ENCODE measurements around the gene RITA1. TPM values are rescaled to one million over a fixed set of nuclear protein-coding genes. Genes with fewer than 3 reads are reported as not detected.
A peak's percentile ranks its signal among the peaks of the same experiment; 100 is the strongest.

The RITA1 gene
- total RNA-seq, 1 experiment from 2014 or later: 38.8 TPM

DNA sequence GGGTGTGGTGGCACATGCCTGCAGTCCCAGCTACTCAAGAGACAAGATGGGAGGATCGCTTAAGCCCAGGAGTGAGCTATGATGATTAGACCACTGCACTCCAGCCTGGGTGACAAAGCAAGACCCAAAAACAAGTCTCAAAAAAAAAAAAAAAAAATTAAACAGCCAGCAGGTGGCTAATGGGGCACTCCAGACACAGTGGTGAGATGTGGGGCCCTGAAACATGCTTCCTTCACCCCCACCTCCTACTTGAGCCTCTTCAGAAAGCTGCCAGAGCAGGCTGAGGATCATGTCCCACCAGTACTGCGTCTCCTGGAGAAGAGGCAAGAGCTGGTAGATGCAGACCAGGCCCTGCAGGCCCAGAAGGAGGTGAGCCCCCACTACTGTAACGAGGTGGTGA, 33.9 kb upstream of the RITA1 start:
- in situ Hi-C loops (cut with HindIII; ENCODE audit: low pct_unique_long_range_greater_than_20kb, low sequenced_read_pairs): no loop called here
- no peak for DNase-seq (ENCODE audit: low read depth, low spot score)

DNA sequence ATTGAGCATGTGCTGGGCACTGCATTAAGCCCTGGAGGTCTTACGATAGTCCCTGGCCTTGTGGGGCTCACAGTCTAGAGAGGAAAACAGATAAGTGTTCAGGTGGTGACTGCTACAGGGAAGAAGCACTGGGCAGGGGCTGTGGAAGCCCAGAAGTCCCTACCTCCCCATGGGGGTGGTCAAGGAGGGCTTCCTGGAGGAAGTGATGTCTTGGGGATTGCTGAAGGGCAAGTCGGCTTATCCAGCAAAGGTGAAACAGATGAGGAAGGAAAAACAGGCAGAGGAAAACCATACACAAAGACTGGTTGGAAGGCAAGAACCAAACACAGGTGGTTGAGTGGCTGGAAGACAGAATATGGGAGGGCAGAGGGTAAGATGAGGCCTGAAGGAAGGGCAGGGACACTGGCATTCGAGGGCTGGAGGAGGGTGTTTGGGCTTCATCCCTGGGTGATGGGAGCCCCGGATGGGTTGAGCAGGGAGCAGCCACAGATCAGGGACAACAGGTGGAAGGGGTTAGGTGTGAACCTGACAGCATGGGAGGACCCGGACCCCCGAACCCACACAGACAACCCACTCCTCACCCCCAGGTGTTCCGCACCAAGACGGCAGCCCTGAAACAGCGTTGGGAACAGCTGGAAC, 33.2 kb upstream of the RITA1 start:
- DNase-seq (ENCODE audit: low read depth, low spot score): no peak
- in situ Hi-C loops (cut with HindIII; ENCODE audit: low pct_unique_long_range_greater_than_20kb, low sequenced_read_pairs): no loop called here

DNA sequence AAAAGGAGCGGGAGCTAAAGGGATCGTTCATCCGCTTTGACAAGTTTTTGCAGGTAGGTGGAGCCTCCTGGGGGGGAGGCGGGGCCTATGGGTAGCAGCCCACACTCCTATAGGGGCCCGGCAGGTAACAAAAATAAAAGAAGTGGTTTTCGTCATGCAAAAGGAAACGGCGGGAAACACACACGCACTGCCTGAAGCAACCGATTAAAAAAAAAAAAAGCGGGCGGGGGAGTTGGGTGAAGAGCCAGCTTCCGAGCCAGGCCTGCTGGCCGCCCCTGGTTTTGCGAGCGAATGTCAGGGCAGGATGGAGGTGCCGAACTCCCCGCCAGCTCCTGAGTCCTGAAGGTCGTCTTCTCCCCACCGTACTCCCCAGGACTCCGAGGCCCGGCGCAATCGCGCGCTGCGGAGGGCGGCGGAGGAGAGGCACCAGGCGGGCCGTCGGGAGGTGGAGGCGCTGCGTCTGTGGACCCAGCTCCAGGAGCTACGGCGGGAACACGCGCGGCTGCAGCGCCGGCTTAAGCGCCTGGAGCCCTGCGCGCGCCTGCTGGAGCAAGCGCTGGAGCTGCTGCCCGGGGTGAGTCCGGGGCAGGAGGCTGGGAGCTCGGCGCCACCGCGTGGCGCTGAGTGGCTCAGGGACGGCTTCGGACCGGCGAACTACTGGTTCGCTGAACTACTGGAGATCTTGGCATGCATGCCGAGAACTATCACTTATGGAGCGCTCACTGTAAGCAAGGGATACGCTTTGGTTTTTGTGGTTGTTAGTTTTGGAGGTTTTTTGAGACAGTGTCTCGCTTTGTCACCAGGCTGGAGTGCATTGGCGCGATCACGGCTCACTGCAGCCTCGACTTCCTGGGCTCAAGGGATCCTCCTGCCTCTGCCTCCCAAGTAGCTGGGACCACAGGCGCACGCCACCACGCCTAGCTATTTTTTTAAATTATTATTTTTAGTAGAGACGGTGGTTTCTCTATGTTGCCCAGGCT, 32.4 kb upstream of the RITA1 start:
- peak; percentile 85 for DNase-seq (ENCODE audit: low read depth, low spot score)
- in situ Hi-C loops (cut with HindIII; ENCODE audit: low pct_unique_long_range_greater_than_20kb, low sequenced_read_pairs): no loop called here

DNA sequence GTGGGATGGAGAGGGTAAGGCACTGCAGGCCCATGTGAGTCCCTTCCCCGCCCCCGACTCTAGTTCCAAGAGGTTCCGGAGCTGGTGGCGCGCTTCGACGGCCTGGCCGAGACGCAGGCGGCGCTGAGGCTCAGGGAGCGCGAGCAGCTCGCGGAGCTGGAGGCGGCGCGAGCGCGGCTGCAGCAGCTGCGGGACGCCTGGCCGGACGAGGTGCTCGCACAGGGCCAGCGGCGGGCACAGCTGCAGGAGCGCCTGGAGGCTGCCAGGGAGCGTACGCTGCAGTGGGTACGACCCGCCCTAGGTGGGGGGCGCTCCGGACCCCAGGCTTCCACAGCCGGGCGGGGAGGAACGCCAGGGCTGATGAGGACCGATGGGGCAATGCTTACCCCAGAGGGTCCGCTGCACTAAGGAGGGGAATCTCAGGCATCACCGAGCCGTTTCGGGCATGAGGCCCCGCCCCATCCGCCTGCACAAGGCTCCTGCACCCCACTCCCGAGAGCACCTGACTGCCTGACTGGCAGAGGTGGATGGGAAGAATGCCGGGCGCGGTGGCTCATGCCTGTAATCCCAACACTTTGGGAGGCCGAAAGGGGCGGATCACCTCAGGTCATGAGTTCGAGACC, 31.1 kb upstream of the RITA1 start:
- no peak for DNase-seq (ENCODE audit: low read depth, low spot score)
- in situ Hi-C loops (cut with HindIII; ENCODE audit: low pct_unique_long_range_greater_than_20kb, low sequenced_read_pairs): no loop called here

DNA sequence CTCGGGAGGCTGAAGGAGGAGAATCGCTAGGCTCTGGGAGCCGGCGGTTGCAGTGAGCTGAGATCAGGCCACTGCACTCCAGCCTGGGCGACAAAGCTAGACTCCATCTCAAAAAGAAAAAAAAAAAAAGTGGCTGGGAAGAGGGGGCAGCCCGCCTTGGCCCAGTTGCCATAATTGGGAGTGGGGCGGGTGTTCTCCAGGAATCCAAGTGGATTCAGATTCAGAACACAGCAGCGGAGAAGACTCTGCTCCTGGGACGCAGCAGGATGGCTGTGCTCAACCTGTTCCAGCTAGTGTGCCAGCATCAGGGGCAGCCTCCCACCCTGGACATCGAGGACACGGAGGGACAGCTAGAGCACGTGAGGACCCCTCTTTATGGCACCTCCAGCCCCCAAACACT, 30.5 kb upstream of the RITA1 start:
- DNase-seq (ENCODE audit: low read depth, low spot score): no peak
- in situ Hi-C loops (cut with HindIII; ENCODE audit: low pct_unique_long_range_greater_than_20kb, low sequenced_read_pairs): no loop called here

DNA sequence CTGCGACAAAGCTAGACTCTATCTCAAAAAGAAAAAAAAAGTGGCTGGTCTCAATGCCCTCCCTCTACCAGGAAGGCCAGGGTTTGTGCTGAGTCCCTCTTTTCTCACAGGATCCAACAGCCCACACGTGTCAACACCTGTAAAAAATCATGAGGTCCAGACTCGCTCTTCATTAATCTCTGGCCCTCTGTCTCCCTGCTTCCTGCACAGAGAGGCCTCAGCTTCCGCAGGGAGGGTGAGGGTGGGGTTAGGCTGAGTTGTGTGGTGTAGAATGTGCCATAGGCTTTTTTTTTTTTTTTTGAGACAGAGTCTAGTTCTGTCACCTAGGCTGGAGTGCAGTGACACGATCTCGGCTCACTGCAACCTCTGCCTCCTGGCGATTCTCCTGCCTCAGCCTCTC, 29.9 kb upstream of the RITA1 start:
- no peak for DNase-seq (ENCODE audit: low read depth, low spot score)
- in situ Hi-C loops (cut with HindIII; ENCODE audit: low pct_unique_long_range_greater_than_20kb, low sequenced_read_pairs): no loop called here

DNA sequence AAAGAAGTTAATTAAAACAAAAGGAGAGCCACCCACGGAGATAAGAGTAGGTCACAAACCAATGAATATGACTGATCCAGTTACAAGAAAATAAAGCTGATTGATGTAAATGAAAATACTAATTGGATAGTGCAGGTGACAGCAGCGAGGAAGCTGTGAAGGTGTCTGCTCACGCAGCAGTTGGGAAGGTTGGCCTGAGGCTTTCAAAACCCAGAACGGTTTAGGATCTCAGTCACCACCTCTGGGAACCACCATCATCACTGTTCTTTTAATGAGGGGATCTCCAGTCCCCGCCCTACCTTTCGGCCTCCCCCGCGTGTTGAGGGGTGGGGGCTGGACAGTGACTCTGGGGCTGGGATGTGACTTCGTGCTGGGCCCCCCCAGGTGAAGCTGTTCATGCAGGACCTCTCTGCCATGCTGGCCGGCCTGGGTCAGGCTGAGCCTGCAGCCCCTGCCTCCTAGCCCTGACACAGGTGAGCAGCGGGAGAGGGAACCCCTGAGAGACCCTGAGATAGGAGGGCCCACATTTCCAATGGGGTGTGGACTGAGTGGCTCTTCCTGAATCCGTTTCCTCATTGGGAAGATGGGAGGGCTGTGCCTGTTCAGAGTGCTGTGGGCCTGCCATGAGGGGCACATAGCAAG, 28.2 kb upstream of the RITA1 start:
- in situ Hi-C loops (cut with HindIII; ENCODE audit: low pct_unique_long_range_greater_than_20kb, low sequenced_read_pairs): no loop called here
- no peak for DNase-seq (ENCODE audit: low read depth, low spot score)

DNA sequence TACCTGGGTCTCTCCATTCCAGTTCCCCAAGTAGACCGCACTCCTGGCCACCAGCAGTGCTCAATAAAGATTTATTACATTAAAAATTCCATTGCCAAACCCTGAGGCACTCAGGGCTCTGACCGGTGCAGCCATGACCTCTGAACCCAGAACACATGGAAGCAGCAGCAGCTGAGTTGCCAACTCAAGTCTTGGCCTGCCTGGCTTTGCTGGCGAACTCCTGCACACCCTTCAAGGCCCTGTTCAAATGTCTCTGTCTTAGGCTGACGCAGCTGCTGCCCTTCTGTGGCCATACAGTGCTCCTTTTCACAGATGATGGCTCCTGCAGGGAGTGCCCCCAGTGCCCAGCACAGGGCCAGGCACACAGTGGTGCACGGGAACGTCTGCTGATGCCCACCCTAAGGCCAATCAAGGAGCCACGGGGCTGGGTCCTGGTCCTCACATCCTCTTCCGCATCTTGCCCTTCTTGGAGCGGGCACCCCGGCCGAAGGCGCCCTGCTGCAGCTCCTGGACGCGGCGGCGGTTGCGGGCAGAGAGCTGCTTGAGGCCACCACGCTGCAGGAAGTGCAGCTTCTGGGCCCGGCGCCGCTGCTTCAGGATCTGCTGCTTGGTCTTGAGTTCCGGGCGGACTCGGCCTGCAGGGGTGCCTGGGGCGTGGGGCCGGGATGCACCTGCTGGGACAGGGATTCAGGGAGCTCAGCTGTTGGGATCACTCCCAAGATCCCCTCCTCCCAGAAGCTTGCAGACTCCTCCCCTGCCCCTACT, 26.9 kb upstream of the RITA1 start:
- no peak for DNase-seq (ENCODE audit: low read depth, low spot score)
- in situ Hi-C loops (cut with HindIII; ENCODE audit: low pct_unique_long_range_greater_than_20kb, low sequenced_read_pairs): no loop called here

DNA sequence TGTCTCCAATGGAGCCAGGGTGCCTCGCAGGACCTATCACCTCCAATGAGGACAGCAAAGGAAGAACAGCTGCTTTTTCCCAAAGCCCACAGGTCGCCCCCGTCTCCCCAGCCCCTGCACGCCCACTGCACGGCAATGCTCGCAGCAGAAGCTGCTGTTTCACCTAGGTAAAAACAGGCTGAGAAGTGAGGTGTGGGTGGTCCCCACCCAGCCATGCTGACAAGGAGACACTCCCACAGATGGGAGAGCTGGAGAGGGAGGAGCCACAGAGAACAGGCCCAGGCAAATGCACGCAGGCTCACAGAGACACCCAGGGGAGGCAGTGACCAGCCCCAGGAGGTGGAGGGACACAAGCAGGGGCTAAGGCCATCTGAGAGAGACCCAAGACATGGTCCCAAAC, 25.6 kb upstream of the RITA1 start:
- DNase-seq (ENCODE audit: low read depth, low spot score): no peak
- in situ Hi-C loops (cut with HindIII; ENCODE audit: low pct_unique_long_range_greater_than_20kb, low sequenced_read_pairs): no loop called here

DNA sequence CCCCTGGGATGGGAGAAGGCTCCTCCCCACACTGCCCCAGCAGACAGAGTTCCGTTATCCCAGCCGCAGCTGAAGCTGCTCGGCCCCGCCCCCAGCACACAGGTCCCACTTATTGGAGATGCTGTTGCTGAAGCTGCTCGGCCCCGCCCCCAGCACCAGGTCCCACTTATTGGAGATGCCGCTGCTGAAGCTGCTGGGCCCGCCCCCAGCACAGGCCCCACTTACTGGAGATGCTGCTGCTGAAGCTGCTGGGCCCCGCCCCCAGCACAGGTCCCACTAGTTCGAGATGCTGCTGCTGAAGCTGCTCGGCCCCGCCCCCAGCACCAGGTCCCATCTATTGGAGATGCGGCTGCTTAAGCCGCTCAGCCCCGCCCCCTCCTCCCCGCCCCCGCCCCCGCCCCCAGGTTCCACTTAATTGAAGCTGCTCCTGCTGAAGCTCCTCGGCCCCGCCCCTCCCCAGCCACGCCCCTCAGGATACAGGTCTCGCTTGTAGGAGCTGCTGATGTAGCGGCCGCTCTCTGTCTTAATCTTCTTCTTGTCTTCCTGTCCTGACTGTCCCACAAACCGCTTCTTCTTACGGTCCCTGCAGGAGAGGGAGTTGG, 24.0 kb upstream of the RITA1 start:
- in situ Hi-C loops (cut with HindIII; ENCODE audit: low pct_unique_long_range_greater_than_20kb, low sequenced_read_pairs): no loop called here
- DNase-seq (ENCODE audit: low read depth, low spot score): peak; percentile 81

DNA sequence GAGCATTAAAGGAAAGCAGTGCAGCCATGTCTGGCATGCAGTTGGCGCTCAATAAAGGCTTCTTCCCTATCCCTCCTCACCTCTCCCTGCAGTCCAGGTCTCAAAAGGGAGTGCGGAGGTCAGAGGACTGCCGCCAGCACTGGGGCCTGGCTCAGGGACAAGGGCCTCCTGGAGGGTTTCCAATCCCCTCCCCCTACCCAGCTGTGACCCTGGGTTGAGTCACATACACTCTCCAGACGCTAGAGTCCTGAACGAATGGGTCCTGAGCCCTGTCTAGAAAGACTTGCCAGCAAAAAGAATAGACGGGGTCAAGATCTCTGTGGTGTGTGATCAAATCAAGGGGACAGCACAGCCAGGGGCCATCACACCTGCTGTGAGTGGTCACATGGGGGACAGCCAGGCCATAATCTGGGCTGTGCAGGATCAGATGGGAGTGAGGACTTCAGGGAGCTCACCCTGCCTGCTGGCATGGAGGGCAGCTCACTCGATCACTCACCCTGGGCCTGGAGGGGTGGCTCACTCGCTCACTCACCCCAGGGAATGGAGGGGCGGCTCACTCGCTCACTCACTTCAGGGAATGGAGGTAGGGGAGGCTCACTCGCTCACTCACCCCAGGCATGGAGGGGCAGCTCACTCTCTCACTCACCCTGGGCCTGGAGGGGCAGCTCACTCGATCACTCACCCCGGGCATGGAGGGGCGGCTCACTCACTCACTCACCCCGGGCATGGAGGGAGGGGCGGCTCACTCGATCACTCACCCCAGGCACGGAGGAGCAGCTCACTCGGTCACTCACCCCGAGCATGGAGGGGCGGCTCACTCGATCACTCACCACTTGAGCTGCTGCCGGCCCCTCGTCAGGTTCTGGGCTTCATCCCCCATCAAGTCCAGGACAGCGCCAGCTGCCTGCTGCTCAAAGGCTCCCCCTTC, 23.2 kb upstream of the RITA1 start:
- in situ Hi-C loops (cut with HindIII; ENCODE audit: low pct_unique_long_range_greater_than_20kb, low sequenced_read_pairs): no loop called here
- DNase-seq (ENCODE audit: low read depth, low spot score): no peak

DNA sequence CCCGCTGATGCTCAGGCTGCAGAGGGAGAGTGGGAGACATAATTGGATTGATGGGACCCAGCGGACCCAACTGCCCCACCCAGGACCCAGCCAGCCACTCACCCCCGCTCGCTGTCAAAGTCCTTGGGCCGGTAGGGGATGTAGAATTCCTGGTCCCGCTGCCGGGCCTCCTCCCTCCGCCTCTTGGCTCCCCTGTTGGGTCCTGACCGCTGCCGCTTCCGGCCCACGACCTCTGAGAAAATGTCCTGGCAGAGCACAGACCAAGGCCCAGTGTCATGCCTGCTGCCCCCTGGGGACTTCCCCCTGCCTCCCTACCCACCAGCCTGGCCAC, 22.5 kb upstream of the RITA1 start:
- in situ Hi-C loops (cut with HindIII; ENCODE audit: low pct_unique_long_range_greater_than_20kb, low sequenced_read_pairs): no loop called here
- no peak for DNase-seq (ENCODE audit: low read depth, low spot score)

DNA sequence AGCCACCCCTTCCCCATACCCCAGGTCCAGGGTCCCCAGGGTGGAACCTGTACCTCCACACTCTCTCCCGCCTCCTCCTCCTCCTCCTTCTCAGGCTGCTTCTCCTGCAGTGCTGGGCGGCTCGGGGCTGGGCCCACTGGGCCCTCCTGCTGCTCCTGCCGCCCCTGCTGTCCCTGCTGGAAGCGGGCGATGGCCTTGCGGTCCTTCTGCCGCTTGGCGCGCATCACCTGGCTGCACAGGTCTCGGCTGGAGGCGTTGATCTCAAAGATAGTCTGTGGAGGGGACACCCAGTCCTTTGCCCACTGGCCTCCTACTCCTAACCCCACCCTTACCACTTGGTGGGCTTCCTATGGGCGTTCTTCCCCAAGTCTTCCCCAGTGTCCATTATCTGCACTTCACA, 21.5 kb upstream of the RITA1 start:
- in situ Hi-C loops (cut with HindIII; ENCODE audit: low pct_unique_long_range_greater_than_20kb, low sequenced_read_pairs): no loop called here
- no peak for DNase-seq (ENCODE audit: low read depth, low spot score)

DNA sequence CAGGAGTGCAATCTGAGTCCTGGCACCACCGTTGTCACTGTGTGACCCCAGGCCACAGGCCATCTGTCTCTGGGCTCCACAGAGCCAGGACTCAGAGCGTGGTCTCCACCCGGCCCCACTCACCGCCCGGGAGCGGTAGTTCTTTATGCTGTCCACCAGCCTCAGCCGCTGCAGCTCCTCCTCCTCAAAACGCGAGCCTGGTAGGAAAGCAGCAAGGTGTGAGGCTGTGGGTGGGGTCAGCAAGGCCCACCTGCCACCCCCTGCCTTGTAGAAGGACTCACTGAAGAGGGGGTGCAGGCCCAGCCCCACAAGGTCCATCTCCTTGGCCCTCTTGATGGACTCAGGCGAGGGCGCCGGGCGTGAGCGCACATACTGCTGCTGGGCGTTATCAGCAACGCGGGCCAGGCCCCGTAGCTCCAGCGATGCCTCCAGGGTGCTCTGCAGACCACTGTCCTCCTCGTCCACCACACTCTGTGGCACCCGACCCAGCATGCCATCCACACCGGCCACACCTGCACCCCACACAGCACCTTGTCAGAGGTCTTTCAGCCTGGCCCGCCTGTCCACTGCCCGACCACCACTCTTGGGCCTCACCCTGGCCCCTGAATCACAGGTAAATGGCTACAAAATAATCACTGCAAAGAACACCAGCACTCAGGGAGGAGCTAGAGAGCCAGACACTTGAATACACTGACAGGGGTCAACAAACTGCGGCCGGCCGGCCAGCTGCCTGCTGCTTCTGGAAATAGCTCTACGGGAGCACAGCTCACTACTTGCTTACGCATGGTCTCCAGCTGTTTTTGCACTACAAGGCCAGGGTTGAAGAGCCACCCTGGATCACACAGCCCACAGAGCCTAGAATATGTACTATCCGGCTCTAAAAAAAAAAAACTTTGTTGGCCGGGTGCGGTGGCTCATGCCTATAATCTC, 19.7 kb upstream of the RITA1 start:
- in situ Hi-C loops (cut with HindIII; ENCODE audit: low pct_unique_long_range_greater_than_20kb, low sequenced_read_pairs): no loop called here
- no peak for DNase-seq (ENCODE audit: low read depth, low spot score)

DNA sequence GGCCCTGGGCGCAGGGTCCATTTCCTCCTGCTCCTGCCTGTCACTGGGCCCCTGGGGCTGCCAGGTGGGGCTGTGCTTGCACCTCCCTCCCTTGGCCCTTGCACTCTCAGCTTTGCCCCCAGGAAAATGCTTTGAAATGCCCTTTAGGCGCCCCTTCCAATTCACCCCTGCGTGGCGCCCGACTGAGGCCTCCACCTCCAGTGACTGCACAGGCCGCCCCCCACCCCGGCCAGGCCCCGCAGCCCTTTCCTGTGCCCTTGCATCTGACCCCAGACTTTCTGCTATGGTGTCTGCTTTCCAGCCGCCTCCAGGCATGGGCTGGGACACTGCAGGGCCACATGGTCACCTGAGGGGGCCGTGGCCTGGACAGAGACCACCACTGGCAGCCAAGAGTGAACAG, 17.7 kb upstream of the RITA1 start:
- in situ Hi-C loops (cut with HindIII; ENCODE audit: low pct_unique_long_range_greater_than_20kb, low sequenced_read_pairs): no loop called here
- DNase-seq (ENCODE audit: low read depth, low spot score): no peak
